Epidermal melanocyte (primary cell): ENCODE measurements around the gene KLHDC7B.

Experiments
- DNase-seq: peaks from one replicate; pipeline ENCODE4 v3.0.0; 2011; ENCODE audit warnings: low spot score; ENCODE audit not compliant: insufficient read length

KLHDC7B gene

GRCh38 chr22:50571264-50572175, 25.8 kb downstream of the KLHDC7B start:
- DNase-seq: no peak

GRCh38 chr22:50572965-50573364, 27.3 kb downstream of the KLHDC7B start:
- no peak for DNase-seq

- no peak for DNase-seq
These were observed 28.0 kb downstream of the KLHDC7B start for GRCh38 chr22:50573491-50574382.

- no peak for DNase-seq
These were observed 28.7 kb downstream of the KLHDC7B start for GRCh38 chr22:50574383-50574755.

- no peak for DNase-seq
These were observed 29.8 kb downstream of the KLHDC7B start for GRCh38 chr22:50575426-50575941.

- no peak for DNase-seq
These were observed 30.4 kb downstream of the KLHDC7B start for GRCh38 chr22:50576070-50576469.

GRCh38 chr22:50576806-50577696, 31.4 kb downstream of the KLHDC7B start:
- DNase-seq: no peak

GRCh38 chr22:50577697-50577986, 31.9 kb downstream of the KLHDC7B start:
- no peak for DNase-seq

- no peak for DNase-seq
These were observed 32.5 kb downstream of the KLHDC7B start, which contains the start of gene CPT1B for GRCh38 chr22:50577987-50578775. CPT1B (minus strand) TSS chr22:50578427; CDS start chr22:50577915, 512 bp downstream.

GRCh38 chr22:50578776-50579310, 33.1 kb downstream of the KLHDC7B start:
- DNase-seq: no peak

- DNase-seq: no peak
These were observed 34.1 kb downstream of the KLHDC7B start for GRCh38 chr22:50579752-50580151.

- DNase-seq: no peak
These were observed 35.6 kb downstream of the KLHDC7B start for GRCh38 chr22:50581031-50581949.

- no peak for DNase-seq
These were observed 36.3 kb downstream of the KLHDC7B start for GRCh38 chr22:50581950-50582492.

GRCh38 chr22:50582493-50583293, 37.0 kb downstream of the KLHDC7B start, which contains the start of gene CHKB:
CHKB (minus strand) TSS chr22:50582849; CDS start chr22:50582781, 68 bp downstream.
- peak; percentile 99 for DNase-seq

GRCh38 chr22:50583294-50583861, 37.7 kb downstream of the KLHDC7B start:
- DNase-seq: no peak

- no peak for DNase-seq
These were observed 38.7 kb downstream of the KLHDC7B start for GRCh38 chr22:50584106-50585096.
